HepG2 (cell line): ENCODE data around the gene QDPR. TPM values are rescaled to one million over a fixed set of nuclear protein-coding genes. Genes with fewer than 3 reads are reported as not detected.

Experiments
- ARHGAP35 ChIP-seq: sonication (generic); formaldehyde crosslinking; IDR thresholded peaks from 2 replicates; pipeline ENCODE4 v1.9.0; 2022; ENCODE audit warnings: mild to moderate bottlenecking, inconsistent platforms, moderate library complexity, missing genetic modification reagents, borderline replicate concordance
- ELF4 ChIP-seq: sonication (generic); formaldehyde crosslinking; IDR thresholded peaks from 2 replicates; pipeline ENCODE4 v1.5.0; 2020; ENCODE audit warnings: missing genetic modification reagents, mild to moderate bottlenecking, moderate library complexity, borderline replicate concordance
- HDAC2 ChIP-seq: sonication (generic); formaldehyde crosslinking; IDR thresholded peaks from 2 replicates; pipeline ENCODE4 v1.4.0; 2020; ENCODE audit warnings: missing genetic modification reagents
- HNRNPK ChIP-seq: fragments of 200-400 bp; formaldehyde crosslinking; IDR thresholded peaks from 2 replicates; pipeline ENCODE4 v1.6.1; 2018; ENCODE audit warnings: low read length, low read depth, moderate library complexity, mild to moderate bottlenecking; ENCODE audit not compliant: poor library complexity, severe bottlenecking
- KDM5B ChIP-seq: sonication (generic); formaldehyde crosslinking; IDR thresholded peaks from 2 replicates; pipeline ENCODE4 v1.4.0; 2020; ENCODE audit warnings: missing genetic modification reagents, mild to moderate bottlenecking, borderline replicate concordance
- MAFG ChIP-seq: sonication (generic); formaldehyde crosslinking; IDR thresholded peaks from 2 replicates; pipeline ENCODE4 v1.5.1; 2020; ENCODE audit warnings: mild to moderate bottlenecking, missing genetic modification reagents
- MAFK ChIP-seq, 2 experiments: IDR thresholded peaks in 1 of 2; conservative IDR thresholded peaks in 1 of 2; 2 replicates each; pipeline ENCODE4 v1.6.1; 2011; ENCODE audit warnings: improper control_type of control experiment in 2 of 2, low read length in 2 of 2
- MAZ ChIP-seq, 2 experiments: sonication (generic) in 1 of 2; formaldehyde crosslinking in 1 of 2; IDR thresholded peaks; 2 replicates each; pipeline versions ENCODE4 v1.5.0 to v1.6.1; 2012 to 2020; ENCODE audit warnings: low read depth in 2 of 2, mild to moderate bottlenecking in 2 of 2, borderline replicate concordance in 1 of 2, improper control_type of control experiment in 1 of 2, low read length in 1 of 2, missing genetic modification reagents in 1 of 2, moderate library complexity in 1 of 2
- MYC ChIP-seq: sonication (generic); formaldehyde crosslinking; IDR thresholded peaks from 2 replicates; pipeline ENCODE4 v1.9.0; 2021; ENCODE audit warnings: missing genetic modification reagents, borderline replicate concordance
- NAIF1 ChIP-seq: sonication (generic); formaldehyde crosslinking; IDR thresholded peaks from 2 replicates; pipeline ENCODE4 v1.5.0; 2020; ENCODE audit warnings: mild to moderate bottlenecking, missing genetic modification reagents, borderline replicate concordance
- NFYC ChIP-seq: IDR thresholded peaks from 2 replicates; pipeline ENCODE4 v1.6.1; 2016; ENCODE audit warnings: missing genetic modification reagents, missing compliant biosample characterization
- RAD21 ChIP-seq: fragments of 450-650 bp; formaldehyde crosslinking; IDR thresholded peaks from 2 replicates; pipeline ENCODE4 v1.5.0; 2020; ENCODE audit warnings: mild to moderate bottlenecking
- SRY ChIP-seq: sonication (generic); formaldehyde crosslinking; IDR thresholded peaks from 2 replicates; pipeline ENCODE4 v1.8.0; 2022; ENCODE audit warnings: mild to moderate bottlenecking, missing genetic modification reagents
- ZFP37 ChIP-seq: sonication (generic); formaldehyde crosslinking; IDR thresholded peaks from 2 replicates; pipeline ENCODE4 v1.4.0; 2020; ENCODE audit warnings: missing genetic modification reagents, borderline replicate concordance
- ZNF737 ChIP-seq: sonication (generic); formaldehyde crosslinking; IDR thresholded peaks from 2 replicates; pipeline ENCODE4 v1.5.0; 2020; ENCODE audit warnings: missing genetic modification reagents, mild to moderate bottlenecking, borderline replicate concordance
- polyA plus RNA-seq, 8 experiments: library from polyadenylated mRNA; depleted of rRNA in 3 of 8; stranded (reverse) in 7 of 8; unstranded in 1 of 8; fragments of >200 nt; fragmentation: Illumina TruSeq in 4 of 8; extraction: Trizol in 4 of 8; gene quantifications; 2 replicates each; pipeline versions ENCODE4 v1.2.1 to v1.2.3, GENCODE V29; 2011 to 2016; ENCODE audit warnings: low read depth in 4 of 8, missing spikeins in 1 of 8, mixed read lengths in 1 of 8; ENCODE audit not compliant: insufficient read depth in 1 of 8
- total RNA-seq, 5 experiments: library from RNA; depleted of rRNA; stranded (reverse); fragments of >200 nt; fragmentation: Illumina TruSeq; extraction: Trizol; gene quantifications; 2 replicates each; pipeline ENCODE4 v1.2.3, GENCODE V29; 2016; ENCODE audit warnings: low read depth in 1 of 5
- TF ChIP-seq, protein P1 (sequence below): IDR thresholded peaks from 2 replicates; pipeline ENCODE4 v1.6.1; 2016; ENCODE audit warnings: missing biosample characterization, missing genetic modification reagents, low read depth
- TF ChIP-seq, protein P2 (sequence below): sonication (generic); formaldehyde crosslinking; IDR thresholded peaks from 2 replicates; pipeline ENCODE4 v1.5.0; 2020; ENCODE audit warnings: mild to moderate bottlenecking, missing genetic modification reagents, borderline replicate concordance
- TF ChIP-seq, protein P3 (sequence below): sonication (generic); formaldehyde crosslinking; IDR thresholded peaks from 2 replicates; pipeline ENCODE4 v1.5.1; 2020; ENCODE audit warnings: mild to moderate bottlenecking, missing genetic modification reagents, borderline replicate concordance

QDPR gene
- total and polyA plus RNA-seq, 2 of the 13 experiments (the other 11 are each of a cell fraction or from before 2014, with no cell fraction given): 9.9 to 95.5 TPM

DNA sequence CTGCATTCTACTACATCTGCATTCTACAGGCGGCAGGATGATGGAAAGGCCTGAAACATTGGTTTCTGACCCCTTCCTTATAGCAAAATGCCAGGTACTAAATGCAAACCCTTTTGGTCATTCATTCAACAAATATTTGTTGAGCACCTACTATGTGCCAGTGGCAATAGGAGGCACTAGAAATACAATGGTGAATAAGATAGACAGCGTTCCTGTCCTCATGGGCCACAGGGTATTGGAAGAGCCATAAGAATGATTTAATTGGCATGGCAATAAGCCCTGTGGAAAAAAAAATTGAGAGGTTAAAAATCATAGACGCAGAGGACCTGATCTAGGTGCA is 47.8 kb upstream of the QDPR start (continued):
- TF ChIP-seq, protein P1, sequence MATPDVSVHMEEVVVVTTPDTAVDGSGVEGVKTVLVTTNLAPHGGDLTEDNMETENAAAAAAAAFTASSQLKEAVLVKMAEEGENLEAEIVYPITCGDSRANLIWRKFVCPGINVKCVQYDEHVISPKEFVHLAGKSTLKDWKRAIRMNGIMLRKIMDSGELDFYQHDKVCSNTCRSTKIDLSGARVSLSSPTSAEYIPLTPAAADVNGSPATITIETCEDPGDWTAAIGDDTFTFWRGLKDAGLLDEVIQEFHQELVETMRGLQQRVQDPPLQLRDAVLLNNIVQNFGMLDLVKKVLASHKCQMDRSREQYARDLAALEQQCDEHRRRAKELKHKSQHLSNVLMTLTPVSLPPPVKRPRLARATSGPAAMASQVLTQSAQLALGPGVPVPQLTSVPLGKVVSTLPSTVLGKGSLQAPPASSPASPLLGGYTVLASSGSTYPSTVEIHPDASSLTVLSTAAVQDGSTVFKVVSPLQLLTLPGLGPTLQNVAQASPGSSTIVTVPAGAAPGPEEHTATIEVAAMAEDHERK (CRISPR knock-in tag): no peak
- TF ChIP-seq KDM5B (no peak), MAFG (CRISPR knock-in tag) (no peak), RAD21 (no peak), ZNF737 (CRISPR knock-in tag) (no peak), ZFP37 (no peak), ARHGAP35 (CRISPR knock-in tag) (no peak), HDAC2 (CRISPR knock-in tag) (no peak), NAIF1 (CRISPR knock-in tag) (no peak), MAZ (IDR thresholded peaks at IDR 0.05; ENCODE audit: borderline replicate concordance, low read depth, low read length) (no peak), MAZ (CRISPR knock-in tag; IDR thresholded peaks at IDR 0.05; ENCODE audit: low read depth) (0 out of 2 replicates have a peak, but pooled peaks have one; percentile 31), MAFK (conservative IDR thresholded peaks at IDR 0.05 in 1 of 2, IDR thresholded peaks at IDR 0.05 in 1 of 2; ENCODE audit: low read length in 2 of 2) (no peak), HNRNPK (no peak), ELF4 (CRISPR knock-in tag) (0 out of 2 replicates have a peak, but pooled peaks have one; percentile 17), NFYC (no peak), MYC (CRISPR knock-in tag) (no peak), SRY (no peak)
- TF ChIP-seq, protein P2, sequence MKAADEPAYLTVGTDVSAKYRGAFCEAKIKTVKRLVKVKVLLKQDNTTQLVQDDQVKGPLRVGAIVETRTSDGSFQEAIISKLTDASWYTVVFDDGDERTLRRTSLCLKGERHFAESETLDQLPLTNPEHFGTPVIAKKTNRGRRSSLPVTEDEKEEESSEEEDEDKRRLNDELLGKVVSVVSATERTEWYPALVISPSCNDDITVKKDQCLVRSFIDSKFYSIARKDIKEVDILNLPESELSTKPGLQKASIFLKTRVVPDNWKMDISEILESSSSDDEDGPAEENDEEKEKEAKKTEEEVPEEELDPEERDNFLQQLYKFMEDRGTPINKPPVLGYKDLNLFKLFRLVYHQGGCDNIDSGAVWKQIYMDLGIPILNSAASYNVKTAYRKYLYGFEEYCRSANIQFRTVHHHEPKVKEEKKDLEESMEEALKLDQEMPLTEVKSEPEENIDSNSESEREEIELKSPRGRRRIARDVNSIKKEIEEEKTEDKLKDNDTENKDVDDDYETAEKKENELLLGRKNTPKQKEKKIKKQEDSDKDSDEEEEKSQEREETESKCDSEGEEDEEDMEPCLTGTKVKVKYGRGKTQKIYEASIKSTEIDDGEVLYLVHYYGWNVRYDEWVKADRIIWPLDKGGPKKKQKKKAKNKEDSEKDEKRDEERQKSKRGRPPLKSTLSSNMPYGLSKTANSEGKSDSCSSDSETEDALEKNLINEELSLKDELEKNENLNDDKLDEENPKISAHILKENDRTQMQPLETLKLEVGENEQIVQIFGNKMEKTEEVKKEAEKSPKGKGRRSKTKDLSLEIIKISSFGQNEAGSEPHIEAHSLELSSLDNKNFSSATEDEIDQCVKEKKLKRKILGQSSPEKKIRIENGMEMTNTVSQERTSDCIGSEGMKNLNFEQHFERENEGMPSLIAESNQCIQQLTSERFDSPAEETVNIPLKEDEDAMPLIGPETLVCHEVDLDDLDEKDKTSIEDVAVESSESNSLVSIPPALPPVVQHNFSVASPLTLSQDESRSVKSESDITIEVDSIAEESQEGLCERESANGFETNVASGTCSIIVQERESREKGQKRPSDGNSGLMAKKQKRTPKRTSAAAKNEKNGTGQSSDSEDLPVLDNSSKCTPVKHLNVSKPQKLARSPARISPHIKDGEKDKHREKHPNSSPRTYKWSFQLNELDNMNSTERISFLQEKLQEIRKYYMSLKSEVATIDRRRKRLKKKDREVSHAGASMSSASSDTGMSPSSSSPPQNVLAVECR (CRISPR knock-in tag): no peak
- TF ChIP-seq, protein P3, sequence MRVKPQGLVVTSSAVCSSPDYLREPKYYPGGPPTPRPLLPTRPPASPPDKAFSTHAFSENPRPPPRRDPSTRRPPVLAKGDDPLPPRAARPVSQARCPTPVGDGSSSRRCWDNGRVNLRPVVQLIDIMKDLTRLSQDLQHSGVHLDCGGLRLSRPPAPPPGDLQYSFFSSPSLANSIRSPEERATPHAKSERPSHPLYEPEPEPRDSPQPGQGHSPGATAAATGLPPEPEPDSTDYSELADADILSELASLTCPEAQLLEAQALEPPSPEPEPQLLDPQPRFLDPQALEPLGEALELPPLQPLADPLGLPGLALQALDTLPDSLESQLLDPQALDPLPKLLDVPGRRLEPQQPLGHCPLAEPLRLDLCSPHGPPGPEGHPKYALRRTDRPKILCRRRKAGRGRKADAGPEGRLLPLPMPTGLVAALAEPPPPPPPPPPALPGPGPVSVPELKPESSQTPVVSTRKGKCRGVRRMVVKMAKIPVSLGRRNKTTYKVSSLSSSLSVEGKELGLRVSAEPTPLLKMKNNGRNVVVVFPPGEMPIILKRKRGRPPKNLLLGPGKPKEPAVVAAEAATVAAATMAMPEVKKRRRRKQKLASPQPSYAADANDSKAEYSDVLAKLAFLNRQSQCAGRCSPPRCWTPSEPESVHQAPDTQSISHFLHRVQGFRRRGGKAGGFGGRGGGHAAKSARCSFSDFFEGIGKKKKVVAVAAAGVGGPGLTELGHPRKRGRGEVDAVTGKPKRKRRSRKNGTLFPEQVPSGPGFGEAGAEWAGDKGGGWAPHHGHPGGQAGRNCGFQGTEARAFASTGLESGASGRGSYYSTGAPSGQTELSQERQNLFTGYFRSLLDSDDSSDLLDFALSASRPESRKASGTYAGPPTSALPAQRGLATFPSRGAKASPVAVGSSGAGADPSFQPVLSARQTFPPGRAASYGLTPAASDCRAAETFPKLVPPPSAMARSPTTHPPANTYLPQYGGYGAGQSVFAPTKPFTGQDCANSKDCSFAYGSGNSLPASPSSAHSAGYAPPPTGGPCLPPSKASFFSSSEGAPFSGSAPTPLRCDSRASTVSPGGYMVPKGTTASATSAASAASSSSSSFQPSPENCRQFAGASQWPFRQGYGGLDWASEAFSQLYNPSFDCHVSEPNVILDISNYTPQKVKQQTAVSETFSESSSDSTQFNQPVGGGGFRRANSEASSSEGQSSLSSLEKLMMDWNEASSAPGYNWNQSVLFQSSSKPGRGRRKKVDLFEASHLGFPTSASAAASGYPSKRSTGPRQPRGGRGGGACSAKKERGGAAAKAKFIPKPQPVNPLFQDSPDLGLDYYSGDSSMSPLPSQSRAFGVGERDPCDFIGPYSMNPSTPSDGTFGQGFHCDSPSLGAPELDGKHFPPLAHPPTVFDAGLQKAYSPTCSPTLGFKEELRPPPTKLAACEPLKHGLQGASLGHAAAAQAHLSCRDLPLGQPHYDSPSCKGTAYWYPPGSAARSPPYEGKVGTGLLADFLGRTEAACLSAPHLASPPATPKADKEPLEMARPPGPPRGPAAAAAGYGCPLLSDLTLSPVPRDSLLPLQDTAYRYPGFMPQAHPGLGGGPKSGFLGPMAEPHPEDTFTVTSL (CRISPR knock-in tag): no peak
